HG03064 (cell line): Measurements from ENCODE around the gene SLC26A1.
A peak's percentile ranks its signal among the peaks of the same experiment; 100 is the strongest.
"Not testable (repeated sequence)": the region's sequence is repeated elsewhere in the genome, so short reads cannot be mapped to it uniquely, and the experiment has no call there.

ENCODE experiments used
- ATAC-seq: cut with Tn5 transposase; IDR thresholded peaks from one replicate; pipeline ENCODE4 v1.9.1; 2021; ENCODE audit warnings: low read depth; ENCODE audit not compliant: unreplicated experiment

The SLC26A1 gene

GRCh38 chr4:999882-1000425, 6.8 kb upstream of the SLC26A1 start:
- ATAC-seq = no peak

GRCh38 chr4:999240-999863, 6.1 kb upstream of the SLC26A1 start:
- ATAC-seq = not testable (repeated sequence)

DNA sequence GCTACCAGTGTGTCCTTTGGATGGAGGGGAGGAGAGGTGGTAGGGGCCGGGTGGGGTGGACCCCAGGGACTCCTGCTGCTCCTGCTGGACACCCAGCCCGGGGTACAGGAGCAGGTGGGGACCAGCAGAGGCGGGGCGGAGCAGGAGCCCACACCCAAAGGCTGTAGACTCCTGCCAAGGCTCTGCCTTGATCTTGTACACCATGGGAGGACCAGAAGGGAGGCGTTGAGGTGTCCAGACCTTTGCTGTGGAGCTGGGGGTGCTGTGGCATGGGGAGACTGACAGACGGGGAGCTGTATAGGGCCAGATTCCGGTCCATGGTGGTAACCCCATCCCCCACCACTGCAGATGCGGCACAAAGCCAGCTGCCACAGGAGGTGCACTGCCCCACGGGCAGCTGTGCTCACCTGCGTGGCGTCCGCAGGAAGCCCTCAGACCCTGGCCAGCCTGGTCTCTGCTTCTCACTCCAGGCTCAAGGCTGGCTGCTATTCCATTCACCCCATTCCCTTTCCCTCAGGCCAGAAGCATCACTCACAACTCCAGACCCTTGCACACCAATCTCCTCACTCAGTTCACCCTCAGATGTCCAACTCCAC, 5.0 kb upstream of the SLC26A1 start:
- no peak for ATAC-seq

DNA sequence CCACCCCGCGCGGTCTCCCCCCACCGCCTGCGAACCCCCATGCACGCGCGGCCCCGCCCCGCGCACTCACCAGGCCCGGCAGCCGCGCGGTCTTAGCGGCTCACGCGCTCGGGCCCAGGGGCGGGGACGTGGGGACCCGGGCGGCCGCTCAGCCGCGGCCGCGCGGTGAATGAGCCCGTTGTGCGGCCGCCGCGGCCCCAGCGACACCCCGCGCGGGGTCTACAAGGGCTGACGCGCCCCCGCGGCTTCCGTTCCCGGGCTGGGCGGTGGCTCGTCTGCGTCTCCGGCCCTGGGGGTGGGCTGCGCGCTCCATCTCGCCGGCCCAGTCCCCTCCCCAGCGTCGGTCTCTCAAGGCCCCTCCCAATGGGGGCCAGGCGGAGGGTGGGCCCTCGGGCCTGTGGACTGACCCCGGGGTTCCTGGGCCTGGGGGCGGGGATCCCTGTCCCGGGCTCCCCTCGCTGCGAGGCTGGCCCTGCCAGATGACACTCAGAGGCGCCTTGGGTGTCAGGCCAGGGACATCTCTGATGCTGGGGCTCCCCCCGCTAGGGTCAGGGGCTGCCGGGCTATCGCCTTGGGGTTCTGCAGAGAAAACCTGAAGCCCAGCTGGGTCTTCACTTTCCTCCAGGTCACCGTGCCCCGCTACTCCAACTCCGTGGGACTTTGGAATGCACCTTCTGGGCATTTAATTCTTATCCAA, 4.3 kb upstream of the SLC26A1 start:
- no peak for ATAC-seq

GRCh38 chr4:996997-997374, 3.8 kb upstream of the SLC26A1 start:
- ATAC-seq = no peak

- no peak for ATAC-seq
Observed at GRCh38 chr4:996030-996996, 3.1 kb upstream of the SLC26A1 start.

- no peak for ATAC-seq
Observed at GRCh38 chr4:995311-996026, 2.3 kb upstream of the SLC26A1 start.

DNA sequence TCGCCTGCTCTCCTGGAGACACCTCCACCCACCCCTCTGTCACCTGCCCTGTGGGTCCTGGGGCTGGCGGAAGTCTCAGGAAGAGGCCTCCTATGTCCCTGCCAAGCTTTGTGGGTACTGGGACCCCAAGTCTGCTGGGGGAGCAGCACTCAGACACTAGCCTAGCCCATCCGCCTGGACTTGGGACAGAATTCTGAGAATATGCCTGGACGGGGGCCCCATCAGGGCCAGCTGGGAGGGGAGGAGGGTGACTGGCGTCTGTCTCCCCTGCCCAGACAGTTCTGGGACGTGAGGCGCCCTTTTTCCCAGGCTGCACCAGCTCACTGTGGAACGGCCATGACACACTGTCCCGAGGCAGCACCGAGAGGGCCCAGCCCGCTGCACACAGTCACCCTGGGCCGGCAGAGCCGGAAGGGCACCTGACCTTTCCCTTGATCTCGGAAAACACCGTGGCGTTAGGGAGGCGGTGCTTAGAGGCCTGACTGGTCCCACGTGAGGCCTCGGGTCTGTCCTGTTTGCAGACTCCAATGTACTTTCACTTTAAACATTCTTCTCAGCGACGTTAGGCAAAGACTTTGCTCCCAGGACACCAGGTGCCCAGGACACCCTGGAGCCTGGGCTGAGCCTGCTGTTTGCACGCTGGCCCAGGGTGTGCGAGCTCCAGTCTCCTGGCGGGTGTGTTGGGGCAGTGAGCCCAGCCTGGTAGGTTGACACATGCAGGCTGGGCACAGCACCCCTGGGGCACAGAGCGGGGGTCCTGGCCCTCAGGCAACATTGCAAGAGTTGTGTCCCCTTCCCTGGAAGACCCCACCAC, 700 bp downstream of the SLC26A1 start:
- ATAC-seq = no peak

DNA sequence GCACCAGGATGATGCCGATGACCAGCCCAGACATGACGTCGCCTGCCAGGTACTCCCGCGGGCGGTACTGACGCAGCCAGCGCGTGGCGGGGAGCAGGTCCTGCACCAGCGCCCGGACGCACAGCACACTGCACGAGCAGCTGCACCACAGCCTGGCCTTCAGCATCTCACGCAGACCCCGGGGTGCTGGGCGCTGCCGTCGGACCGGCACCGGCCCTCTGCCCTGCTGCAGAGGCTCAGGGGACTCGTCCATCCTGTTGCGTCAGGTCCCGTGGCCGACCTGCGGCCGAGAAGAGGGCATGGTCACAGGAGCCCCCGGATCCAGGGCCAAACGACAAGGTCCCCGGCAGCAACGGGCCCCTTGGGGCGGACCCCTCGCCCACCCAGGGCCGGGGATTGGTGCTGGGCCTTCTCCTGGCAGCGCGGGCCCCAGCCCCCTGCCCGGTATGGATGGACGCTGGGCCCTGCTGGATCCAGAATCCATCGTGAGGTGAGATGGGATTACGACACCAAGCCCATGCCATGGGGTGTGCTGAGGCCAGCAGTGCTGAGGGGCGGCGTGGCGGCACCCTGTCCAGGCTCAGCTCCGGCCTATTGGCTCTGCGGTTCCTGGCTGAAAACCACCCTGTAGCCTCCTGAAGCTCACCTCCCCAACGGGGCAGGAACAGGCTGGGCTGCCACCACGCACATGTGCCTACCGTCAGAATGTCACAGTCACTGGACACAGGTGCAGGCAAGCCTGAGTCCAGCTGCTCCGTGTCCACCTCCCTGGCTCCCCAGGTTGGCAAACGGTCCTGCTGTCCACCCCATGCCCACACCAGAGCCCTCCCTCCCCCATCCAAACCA, 1.5 kb downstream of the SLC26A1 start:
- no peak for ATAC-seq

- ATAC-seq = no peak
Observed at GRCh38 chr4:990746-991367, 2.3 kb downstream of the SLC26A1 start.

GRCh38 chr4:989722-990471, 3.3 kb downstream of the SLC26A1 start:
- no peak for ATAC-seq

DNA sequence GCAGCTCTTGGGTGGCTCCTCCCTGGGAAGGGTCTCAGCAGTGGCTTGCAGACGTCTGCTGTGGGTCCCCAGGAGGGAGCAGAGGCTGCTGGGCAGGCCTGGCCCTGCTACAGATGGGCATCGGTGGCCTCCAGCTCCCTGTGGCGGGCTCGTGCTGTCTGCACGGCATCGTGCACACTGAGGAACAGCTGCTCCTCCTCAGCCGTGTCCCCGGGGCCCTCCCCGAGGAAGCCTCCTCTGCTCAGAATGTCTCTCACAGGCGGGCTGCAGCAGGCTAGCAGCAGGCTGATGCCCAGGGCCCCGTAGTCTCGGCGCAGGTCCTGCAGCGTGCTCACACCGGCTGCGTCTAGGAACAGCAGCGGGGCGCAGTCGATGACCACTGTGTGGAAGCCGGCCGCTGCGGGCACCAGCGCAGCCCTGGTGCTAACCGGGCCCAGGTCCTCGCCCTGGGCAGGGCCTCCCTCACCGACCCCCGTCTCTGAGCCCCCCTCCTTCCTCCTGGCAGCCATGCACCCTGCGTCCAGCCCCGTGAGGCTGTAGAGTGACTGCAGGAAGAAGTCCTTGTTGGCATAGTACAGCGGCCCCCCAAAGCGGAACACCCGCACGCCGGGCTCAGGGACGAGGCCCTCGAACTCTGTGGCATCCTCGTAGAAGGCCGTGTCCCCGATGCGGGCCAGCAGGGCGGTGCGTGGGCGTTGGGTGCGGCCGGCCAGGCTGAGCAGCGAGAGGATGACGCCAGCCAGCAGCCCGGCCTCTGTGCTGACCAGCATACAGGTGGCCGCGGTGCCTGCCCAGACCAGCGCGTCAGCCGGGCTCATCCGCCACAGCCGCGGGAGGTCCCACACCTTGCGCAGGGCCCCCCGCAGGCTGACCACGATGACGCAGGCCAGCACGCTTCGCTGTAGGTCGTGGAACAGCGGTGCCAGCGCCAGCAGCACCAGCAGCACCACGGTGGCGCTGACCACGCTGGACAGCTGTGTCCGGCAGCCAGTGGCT, 4.2 kb downstream of the SLC26A1 start:
- ATAC-seq = no peak

- no peak for ATAC-seq
Observed at GRCh38 chr4:987624-988513, 5.3 kb downstream of the SLC26A1 start.

- peak; percentile 68 for ATAC-seq
Observed at GRCh38 chr4:986879-987623, 6.2 kb downstream of the SLC26A1 start, which contains the start of gene IDUA. Gene IDUA (plus strand): TSS chr4:987044. CDS start chr4:987085, 41 bp downstream.
